Panc1 (cell line): Measurements from ENCODE around the gene TK2. TPM values are rescaled to one million over a fixed set of nuclear protein-coding genes. Genes with fewer than 3 reads are reported as not detected.
"Not testable (repeated sequence)": the region's sequence is repeated elsewhere in the genome, so short reads cannot be mapped to it uniquely, and the experiment has no call there.

ENCODE experiments used
- ATAC-seq: fragments of 200-7000 bp; cut with Tn5 transposase; 2 replicates; pipeline ENCODE4 v1.9.1; 2020; ENCODE audit warnings: mild to moderate bottlenecking, moderate library complexity
- BruUV-seq: library from RNA; stranded (reverse); fragments of 400-500 nt; replicated peaks from 2 replicates; lab custom pipeline; 2021; lab: Mats Ljungman, UMichigan
- CTCF ChIA-PET: fragments of 300-600 bp; sonication (Branson Sonifier 250); formaldehyde crosslinking; loops from one replicate; lab custom pipeline; 2022; ENCODE audit warnings: antibody characterized with exemption; lab: Charles Lee
- POLR2A ChIA-PET: fragments of 300-600 bp; sonication (Branson Sonifier 250); formaldehyde crosslinking; loops from one replicate; lab custom pipeline; 2022; ENCODE audit warnings: antibody characterized with exemption; lab: Charles Lee
- DNase-seq: peaks from one replicate; pipeline ENCODE4 v3.0.0-alpha.2; 2010; ENCODE audit warnings: low read depth, low spot score
- H3K27ac ChIP-seq: 2 replicates; pipeline ENCODE4 v1.5.1; 2011; ENCODE audit warnings: mild to moderate bottlenecking, low read length, inconsistent platforms
- H3K27me3 ChIP-seq: fragments of 200-500 bp; sonication (Bioruptor generic); 2 replicates; pipeline ENCODE4 v1.6.0; 2014; ENCODE audit warnings: low read length, inconsistent platforms; ENCODE audit not compliant: control insufficient read depth, insufficient read depth
- H3K36me3 ChIP-seq: fragments of 200-500 bp; sonication (Bioruptor generic); 2 replicates; pipeline ENCODE4 v1.5.1; 2014; ENCODE audit warnings: inconsistent platforms, mild to moderate bottlenecking, low read length, moderate library complexity; ENCODE audit not compliant: control insufficient read depth, insufficient read depth
- H3K4me1 ChIP-seq: 2 replicates; pipeline ENCODE4 v1.5.1; 2011; ENCODE audit warnings: inconsistent platforms, mild to moderate bottlenecking, low read length, moderate library complexity; ENCODE audit not compliant: control insufficient read depth, insufficient read depth
- H3K4me3 ChIP-seq, 2 experiments: 2 replicates each; pipeline ENCODE4 v1.5.1; 2011 to 2012; ENCODE audit warnings: low read depth in 2 of 2, low read length in 2 of 2, mild to moderate bottlenecking in 2 of 2, inconsistent platforms in 1 of 2, moderate library complexity in 1 of 2
- H3K9me3 ChIP-seq: fragments of 200-500 bp; sonication (Bioruptor generic); 2 replicates; pipeline ENCODE4 v1.5.1; 2014; ENCODE audit warnings: low read depth, mild to moderate bottlenecking, inconsistent platforms, low read length, moderate library complexity; ENCODE audit not compliant: control insufficient read depth, insufficient read depth
- POLR2AphosphoS5 ChIP-seq: IDR thresholded peaks from 2 replicates; pipeline ENCODE4 v1.6.1; 2012; ENCODE audit warnings: mild to moderate bottlenecking, low read depth, low read length, moderate library complexity
- SIN3A ChIP-seq: IDR thresholded peaks from 2 replicates; pipeline ENCODE4 v1.6.1; 2012; ENCODE audit warnings: low read depth, mild to moderate bottlenecking, low read length, moderate library complexity, borderline replicate concordance; ENCODE audit not compliant: insufficient read depth
- TCF7L2 ChIP-seq: IDR thresholded peaks from 2 replicates; pipeline ENCODE4 v1.6.1; 2011; ENCODE audit warnings: mild to moderate bottlenecking, low read depth, low read length, inconsistent platforms
- in situ Hi-C: cut with HindIII; loops from 2 replicates; pipeline ENCODE4 v1.10.0; 2016; ENCODE audit warnings: low sequenced_read_pairs, low pct_unique_long_range_greater_than_20kb
- intact Hi-C: fragments of 100-400 bp; cut with micrococcal nuclease; formaldehyde crosslinking; loops from one replicate; pipeline ENCODE4 v1.10.0; 2022; ENCODE audit not compliant: unreplicated experiment
- total RNA-seq: library from RNA; stranded (reverse); gene quantifications from one replicate; pipeline ENCODE4 v1.2.1, GENCODE V29; 2021; ENCODE audit not compliant: unreplicated experiment
- TF ChIP-seq, protein P1 (sequence below): fragments of 450-650 bp; IDR thresholded peaks from 2 replicates; pipeline ENCODE4 v1.5.1; 2017; ENCODE audit warnings: mild to moderate bottlenecking
- TF ChIP-seq, protein P2 (sequence below), 2 experiments: IDR thresholded peaks; 2 replicates each; pipeline ENCODE4 v1.6.1; 2011 to 2012; ENCODE audit warnings: low read depth in 2 of 2, control low read depth in 1 of 2, low read length in 1 of 2, mild to moderate bottlenecking in 1 of 2, moderate library complexity in 1 of 2; ENCODE audit not compliant: insufficient read depth in 1 of 2

The TK2 gene
- total RNA-seq, 1 experiment from 2014 or later: 17.1 TPM

DNA sequence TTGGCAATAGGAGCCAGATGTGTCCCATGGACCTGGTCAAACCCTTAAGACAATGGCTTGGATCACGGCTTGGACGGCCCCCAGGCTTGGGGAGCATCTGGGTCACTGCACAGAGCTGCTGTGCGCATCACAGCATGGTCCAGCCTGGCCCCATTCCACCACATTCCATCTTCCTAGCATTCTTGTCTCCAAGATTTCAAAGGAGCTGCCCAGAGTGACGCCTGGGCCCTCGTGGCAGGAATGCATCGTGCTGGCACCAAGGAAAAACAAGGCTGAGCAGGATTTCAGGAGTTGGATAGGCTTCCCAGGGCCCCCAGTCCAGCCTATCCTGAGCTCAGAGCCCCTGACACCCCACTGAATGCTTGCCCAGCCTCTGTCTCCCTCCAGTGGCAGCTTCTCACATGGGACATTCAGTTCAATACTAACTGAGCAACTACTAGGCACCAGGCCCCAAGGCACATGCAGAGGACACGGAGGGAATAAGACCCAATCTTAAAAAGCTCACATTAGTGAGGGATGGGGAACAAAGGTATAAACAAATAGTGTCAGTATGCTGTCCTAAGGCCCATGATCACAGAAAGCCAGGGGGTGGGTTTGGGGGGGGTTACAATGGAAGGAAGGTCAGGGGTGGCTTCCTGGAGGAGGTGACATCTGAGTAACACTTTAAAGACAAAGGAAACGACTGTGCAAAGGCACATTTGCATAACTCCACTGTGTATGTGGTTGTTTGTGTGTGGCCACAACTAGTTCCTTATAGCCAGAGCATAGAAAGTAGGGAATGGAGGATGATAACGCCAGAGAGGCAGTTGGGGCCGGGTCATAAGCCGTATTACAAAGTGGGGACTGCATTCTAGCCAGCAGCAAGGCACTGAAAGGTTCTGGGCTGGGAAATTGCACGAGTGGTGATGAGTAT lies 34.1 kb downstream of the TK2 start:
- CTCF ChIA-PET: interaction anchor here (0.6 kb wide), 1 partner anchor 35 kb away, joined by 3 read pairs; no protein-coding TSS in a partner anchor
- H3K4me3 ChIP-seq: no peak overlapping the region

DNA sequence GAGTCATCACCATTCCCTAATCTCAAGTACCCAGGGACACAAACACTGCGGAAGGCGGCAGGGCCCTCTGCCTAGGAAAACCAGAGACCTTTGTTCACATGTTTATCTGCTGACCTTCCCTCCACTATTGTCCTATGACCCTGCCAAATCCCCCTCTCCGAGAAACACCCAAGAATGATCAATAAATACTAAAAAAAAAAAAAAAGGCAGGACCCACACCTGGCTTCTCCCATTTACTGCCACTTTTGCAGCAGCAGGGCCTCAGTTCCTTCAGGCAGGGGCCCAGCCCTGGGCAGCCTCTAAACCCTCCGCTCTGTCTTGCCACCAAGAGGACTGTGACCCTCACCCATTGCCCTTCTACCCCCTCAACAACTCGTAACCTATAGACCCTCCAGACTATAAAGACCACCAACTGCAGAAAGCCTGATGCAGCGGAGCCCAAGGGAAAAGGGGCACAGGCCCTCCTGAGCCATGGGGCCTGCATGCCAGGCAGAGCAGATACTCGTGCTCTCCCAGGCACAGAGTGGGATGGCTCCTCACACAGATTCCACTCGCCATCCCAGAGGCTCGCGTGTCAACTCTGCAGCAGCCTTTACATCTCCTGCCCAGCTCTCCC lies 34.8 kb downstream of the TK2 start:
- peaks cover 51% of the 10 kb centered on the region for H3K4me1 ChIP-seq
- intact Hi-C loops, H3K27ac ChIP-seq, H3K36me3 ChIP-seq, DNase-seq, H3K27me3 ChIP-seq, H3K9me3 ChIP-seq, POLR2A ChIA-PET, BruUV-seq, ATAC-seq, H3K4me3 ChIP-seq, in situ Hi-C loops: not testable (repeated sequence)
- CTCF ChIA-PET: interaction anchor here (0.6 kb wide), 1 partner anchor 36 kb away, joined by 3 read pairs; no protein-coding TSS in a partner anchor

More for the DNA sequence above, 34.1 kb downstream of the TK2 start:
- intact Hi-C loops: no loop called here
- POLR2A ChIA-PET: interaction anchor here (0.6 kb wide), 1 partner anchor 161 kb away, joined by 3 read pairs; no protein-coding TSS in a partner anchor
- no peak for DNase-seq
- Histone ChIP-seq H3K36me3 (no peaks in the 10 kb centered on the region), H3K27me3 (no peaks in the 10 kb centered on the region), H3K4me1 (peaks cover 48% of the 10 kb centered on the region), H3K27ac (peak overlapping the region; percentile 85; the same call in 1 of the 2 replicates), H3K9me3 (no peaks in the 10 kb centered on the region)
- TF ChIP-seq, protein P1, sequence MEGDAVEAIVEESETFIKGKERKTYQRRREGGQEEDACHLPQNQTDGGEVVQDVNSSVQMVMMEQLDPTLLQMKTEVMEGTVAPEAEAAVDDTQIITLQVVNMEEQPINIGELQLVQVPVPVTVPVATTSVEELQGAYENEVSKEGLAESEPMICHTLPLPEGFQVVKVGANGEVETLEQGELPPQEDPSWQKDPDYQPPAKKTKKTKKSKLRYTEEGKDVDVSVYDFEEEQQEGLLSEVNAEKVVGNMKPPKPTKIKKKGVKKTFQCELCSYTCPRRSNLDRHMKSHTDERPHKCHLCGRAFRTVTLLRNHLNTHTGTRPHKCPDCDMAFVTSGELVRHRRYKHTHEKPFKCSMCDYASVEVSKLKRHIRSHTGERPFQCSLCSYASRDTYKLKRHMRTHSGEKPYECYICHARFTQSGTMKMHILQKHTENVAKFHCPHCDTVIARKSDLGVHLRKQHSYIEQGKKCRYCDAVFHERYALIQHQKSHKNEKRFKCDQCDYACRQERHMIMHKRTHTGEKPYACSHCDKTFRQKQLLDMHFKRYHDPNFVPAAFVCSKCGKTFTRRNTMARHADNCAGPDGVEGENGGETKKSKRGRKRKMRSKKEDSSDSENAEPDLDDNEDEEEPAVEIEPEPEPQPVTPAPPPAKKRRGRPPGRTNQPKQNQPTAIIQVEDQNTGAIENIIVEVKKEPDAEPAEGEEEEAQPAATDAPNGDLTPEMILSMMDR: no peak; the same call in 1 of the 2 replicates
- TF ChIP-seq TCF7L2 (no peak), POLR2AphosphoS5 (no peak), SIN3A (no peak)
- TF ChIP-seq, protein P2, sequence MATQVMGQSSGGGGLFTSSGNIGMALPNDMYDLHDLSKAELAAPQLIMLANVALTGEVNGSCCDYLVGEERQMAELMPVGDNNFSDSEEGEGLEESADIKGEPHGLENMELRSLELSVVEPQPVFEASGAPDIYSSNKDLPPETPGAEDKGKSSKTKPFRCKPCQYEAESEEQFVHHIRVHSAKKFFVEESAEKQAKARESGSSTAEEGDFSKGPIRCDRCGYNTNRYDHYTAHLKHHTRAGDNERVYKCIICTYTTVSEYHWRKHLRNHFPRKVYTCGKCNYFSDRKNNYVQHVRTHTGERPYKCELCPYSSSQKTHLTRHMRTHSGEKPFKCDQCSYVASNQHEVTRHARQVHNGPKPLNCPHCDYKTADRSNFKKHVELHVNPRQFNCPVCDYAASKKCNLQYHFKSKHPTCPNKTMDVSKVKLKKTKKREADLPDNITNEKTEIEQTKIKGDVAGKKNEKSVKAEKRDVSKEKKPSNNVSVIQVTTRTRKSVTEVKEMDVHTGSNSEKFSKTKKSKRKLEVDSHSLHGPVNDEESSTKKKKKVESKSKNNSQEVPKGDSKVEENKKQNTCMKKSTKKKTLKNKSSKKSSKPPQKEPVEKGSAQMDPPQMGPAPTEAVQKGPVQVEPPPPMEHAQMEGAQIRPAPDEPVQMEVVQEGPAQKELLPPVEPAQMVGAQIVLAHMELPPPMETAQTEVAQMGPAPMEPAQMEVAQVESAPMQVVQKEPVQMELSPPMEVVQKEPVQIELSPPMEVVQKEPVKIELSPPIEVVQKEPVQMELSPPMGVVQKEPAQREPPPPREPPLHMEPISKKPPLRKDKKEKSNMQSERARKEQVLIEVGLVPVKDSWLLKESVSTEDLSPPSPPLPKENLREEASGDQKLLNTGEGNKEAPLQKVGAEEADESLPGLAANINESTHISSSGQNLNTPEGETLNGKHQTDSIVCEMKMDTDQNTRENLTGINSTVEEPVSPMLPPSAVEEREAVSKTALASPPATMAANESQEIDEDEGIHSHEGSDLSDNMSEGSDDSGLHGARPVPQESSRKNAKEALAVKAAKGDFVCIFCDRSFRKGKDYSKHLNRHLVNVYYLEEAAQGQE (IDR thresholded peaks at IDR 0.05; ENCODE audit: insufficient read depth in 1 of 2, low read depth in 2 of 2, low read length in 1 of 2): no peak
- ATAC-seq: no peak
- in situ Hi-C loops: no loop called here
- BruUV-seq: no TSS peak

DNA sequence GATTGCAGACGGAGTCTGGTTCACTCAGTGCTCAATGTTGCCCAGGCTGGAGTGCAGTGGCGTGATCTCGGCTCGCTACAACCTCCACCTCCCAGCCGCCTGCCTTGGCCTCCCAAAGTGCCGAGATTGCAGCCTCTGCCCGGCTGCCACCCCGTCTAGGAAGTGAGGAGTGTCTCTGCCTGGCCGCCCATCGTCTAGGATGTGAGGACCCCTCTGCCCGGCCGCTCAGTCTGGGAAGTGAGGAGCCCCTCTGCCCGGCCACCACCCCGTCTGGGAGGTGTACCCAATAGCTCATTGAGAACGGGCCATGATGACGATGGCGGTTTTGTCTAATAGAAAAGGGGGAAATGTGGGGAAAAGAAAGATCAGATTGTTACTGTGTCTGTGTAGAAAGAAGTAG lies 35.5 kb downstream of the TK2 start:
- H3K27me3 ChIP-seq, DNase-seq, H3K27ac ChIP-seq, ATAC-seq, H3K4me3 ChIP-seq, in situ Hi-C loops, H3K9me3 ChIP-seq, POLR2A ChIA-PET, BruUV-seq, intact Hi-C loops, H3K36me3 ChIP-seq, CTCF ChIA-PET: not testable (repeated sequence)
- H3K4me1 ChIP-seq: peaks cover 51% of the 10 kb centered on the region
